GM23248 (cell line): ENCODE data around the gene FAM180B. TPM values are rescaled to one million over a fixed set of nuclear protein-coding genes. Genes with fewer than 3 reads are reported as not detected.

Experiments used
- DNase-seq: peaks from one replicate; pipeline ENCODE4 v3.0.0-alpha.2; 2015
- H2AFZ ChIP-seq: fragments of 200-600 bp; sonication (generic); 2 replicates; pipeline ENCODE4 v1.6.1; 2016; ENCODE audit warnings: antibody characterized with exemption
- H3F3A ChIP-seq: fragments of 200-600 bp; sonication (generic); 2 replicates; pipeline ENCODE4 v1.6.1; 2016; ENCODE audit warnings: mild to moderate bottlenecking, antibody characterized with exemption, mixed run types; ENCODE audit not compliant: insufficient read depth
- H3K27ac ChIP-seq: fragments of 200-600 bp; sonication (generic); 2 replicates; pipeline ENCODE4 v1.5.1; 2016; ENCODE audit warnings: mild to moderate bottlenecking
- H3K27me3 ChIP-seq: fragments of 200-600 bp; sonication (generic); replicated peaks from 2 replicates; pipeline ENCODE4 v1.6.1; 2016; ENCODE audit warnings: mild to moderate bottlenecking; ENCODE audit not compliant: insufficient read depth
- H3K36me3 ChIP-seq: fragments of 200-600 bp; sonication (generic); 2 replicates; pipeline ENCODE4 v1.6.1; 2016; ENCODE audit warnings: low read depth, mild to moderate bottlenecking
- H3K4me1 ChIP-seq: fragments of 200-600 bp; sonication (generic); 2 replicates; pipeline ENCODE4 v1.6.1; 2016; ENCODE audit warnings: mild to moderate bottlenecking; ENCODE audit not compliant: insufficient read depth
- H3K4me2 ChIP-seq: fragments of 200-600 bp; sonication (generic); one replicate; pipeline ENCODE4 v1.6.1; 2016; ENCODE audit warnings: mild to moderate bottlenecking; ENCODE audit not compliant: unreplicated experiment
- H3K4me3 ChIP-seq: fragments of 200-600 bp; sonication (generic); 2 replicates; pipeline ENCODE4 v1.5.1; 2016; ENCODE audit warnings: mild to moderate bottlenecking
- H3K79me2 ChIP-seq: fragments of 200-600 bp; sonication (generic); 2 replicates; pipeline ENCODE4 v1.6.1; 2016; ENCODE audit warnings: mild to moderate bottlenecking; ENCODE audit not compliant: insufficient read depth
- H3K9ac ChIP-seq: fragments of 200-600 bp; sonication (generic); 2 replicates; pipeline ENCODE4 v1.6.1; 2016; ENCODE audit warnings: mild to moderate bottlenecking
- H3K9me2 ChIP-seq: fragments of 200-600 bp; sonication (generic); 2 replicates; pipeline ENCODE4 v1.6.1; 2016; ENCODE audit warnings: mixed run types, mild to moderate bottlenecking, moderate library complexity; ENCODE audit not compliant: insufficient read depth
- H3K9me3 ChIP-seq: fragments of 200-600 bp; sonication (generic); one replicate; pipeline ENCODE4 v1.6.1; 2017; ENCODE audit warnings: low read depth
- H4K20me1 ChIP-seq: fragments of 200-600 bp; sonication (generic); 2 replicates; pipeline ENCODE4 v1.6.0; 2016; ENCODE audit not compliant: insufficient read depth
- EZH2 ChIP-seq: fragments of 200-600 bp; sonication (generic); IDR thresholded peaks from 2 replicates; pipeline ENCODE4 v1.6.1; 2018; ENCODE audit warnings: antibody characterized with exemption, mild to moderate bottlenecking; ENCODE audit not compliant: insufficient read depth, poor library complexity, severe bottlenecking
- EZH2phosphoT487 ChIP-seq: fragments of 200-600 bp; sonication (generic); IDR thresholded peaks from 2 replicates; pipeline ENCODE4 v1.6.1; 2018; ENCODE audit warnings: antibody characterized with exemption, moderate library complexity, mild to moderate bottlenecking, low read depth; ENCODE audit not compliant: insufficient read depth
- WGBS, 2 experiments: methylation state at CpG; one replicate each; pipeline ENCODE4 v1.1.6; 2015 to 2017; ENCODE audit warnings: low lambda C conversion rate in 2 of 2, low coverage in 1 of 2; ENCODE audit errors: missing lambda C conversion rate in 2 of 2; 5-methylcytosine and 5-hydroxymethylcytosine counted together
- in situ Hi-C: fragments of 300-500 bp; cut with MboI; formaldehyde crosslinking; loops from 2 replicates; pipeline ENCODE4 v1.15.0; 2020
- polyA plus RNA-seq: library from polyadenylated mRNA; unstranded; fragments of >200 nt; fragmentation: Nextera tagmentation; extraction: Ambion mirVana; gene quantifications from 2 replicates; pipeline ENCODE4 v1.2.1, GENCODE V29; 2016
- total RNA-seq: library from RNA; depleted of rRNA; stranded (reverse); fragments of >200 nt; shearing (Covaris generic); gene quantifications from 2 replicates; pipeline ENCODE4 v1.2.3, GENCODE V29; 2014

FAM180B gene
- total and polyA plus RNA-seq, 2 experiments from 2014 or later, result not detected

DNA sequence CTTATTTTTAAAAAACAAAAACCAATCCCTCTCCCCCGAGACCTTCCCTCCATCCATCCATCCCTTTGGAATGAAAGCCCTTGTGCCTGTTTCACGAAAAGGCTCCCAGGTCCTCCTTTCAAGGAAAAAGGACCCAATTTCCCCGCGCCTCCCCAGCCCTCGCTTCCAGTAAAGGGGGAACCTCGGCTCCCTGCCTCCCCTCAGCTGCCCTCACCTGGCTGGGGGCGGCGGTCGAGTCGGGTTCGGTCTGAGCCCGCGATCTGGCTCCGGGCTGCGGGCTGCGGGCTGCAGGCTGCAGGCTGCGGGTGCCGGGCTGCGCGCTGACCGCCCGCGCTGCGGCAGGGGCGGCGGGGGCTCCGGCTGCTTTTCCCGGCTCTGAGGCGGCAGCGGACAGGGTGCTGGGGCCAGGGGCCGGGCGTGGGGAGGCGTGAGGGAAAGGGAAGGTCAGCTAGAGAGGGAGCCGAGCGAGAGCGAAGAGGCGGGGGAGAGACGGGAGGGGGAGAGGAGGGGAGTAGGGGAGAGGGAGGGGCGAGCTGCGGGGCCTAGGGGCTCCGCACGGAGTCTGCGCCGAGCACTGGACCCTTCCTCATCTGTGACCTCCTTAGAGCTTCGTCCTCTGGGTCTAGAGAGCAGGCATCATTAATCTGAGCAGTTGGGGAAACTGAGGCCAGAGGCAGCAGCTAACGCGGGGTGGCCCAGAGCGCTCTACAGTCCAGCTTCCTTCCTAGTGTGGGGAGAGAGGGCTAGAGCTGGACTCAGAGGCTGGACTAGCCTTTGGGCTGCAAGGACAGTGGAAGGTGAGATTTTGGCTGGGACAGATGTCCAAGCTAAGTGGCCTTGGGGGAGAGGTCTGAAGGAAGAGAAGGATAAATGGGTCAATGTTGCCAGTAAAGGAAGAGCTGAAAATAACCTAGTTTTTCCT is 7.7 kb downstream of the FAM180B start, which contains the start of gene C1QTNF4:
Gene C1QTNF4, minus strand, starts transcription at position 478 of the 922 bp plus-strand sequence. CDS start 3,601 bp downstream, outside the sequence.
- Histone ChIP-seq H2AFZ (peak within 1 kb of the TSS; percentile 48), H3K79me2 (no peaks in the 10 kb centered on the region), H3K9ac (no peak within 1 kb of the TSS), H3K27me3 (peaks cover 35% of the 10 kb centered on the region), H3K4me3 (peak within 1 kb of the TSS; percentile 55), H3K36me3 (no peaks in the 10 kb centered on the region), H3F3A (no peaks in the 10 kb centered on the region), H3K4me1 (0 out of 2 replicates have a peak, but pooled peaks cover 3% of the 10 kb centered on the region), H3K9me2 (no peaks in the 10 kb centered on the region), H3K27ac (no peak within 1 kb of the TSS), H4K20me1 (no peaks in the 10 kb centered on the region), H3K4me2 (peak within 1 kb of the TSS; percentile 57), H3K9me3 (no peaks in the 10 kb centered on the region)
- in situ Hi-C loops, result no loop called here
- no peak for DNase-seq
- 9 to 13% methylated on average over 27 to 48 of the region's 48 CpGs for WGBS, 2 experiments
- TF ChIP-seq EZH2 (peak; percentile 69), EZH2phosphoT487 (0 out of 2 replicates have a peak, but pooled peaks have one; percentile 16)

DNA sequence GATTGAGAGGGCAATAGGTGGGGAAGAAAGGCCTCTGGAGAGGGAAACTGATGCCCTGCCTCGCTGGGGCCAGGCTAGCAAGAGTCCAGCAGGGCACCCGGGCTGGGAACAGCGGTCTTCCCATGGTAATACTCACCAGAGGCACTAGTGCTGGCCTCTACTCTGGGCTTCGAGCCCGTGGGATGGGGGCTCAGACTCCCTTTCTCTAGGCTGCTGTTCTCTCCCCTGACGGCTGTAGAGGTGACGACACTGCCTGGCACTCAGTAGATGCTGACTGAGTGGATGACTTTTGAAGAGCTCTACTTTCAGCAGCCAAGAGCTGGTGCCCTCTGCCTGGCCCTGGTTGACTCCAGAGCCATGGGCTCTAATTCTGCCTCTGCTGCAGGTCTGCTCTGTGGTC is 8.6 kb downstream of the FAM180B start:
- H2AFZ ChIP-seq, result no peak overlapping the region
- 66 to 67% methylated on average over 7 of the region's 7 CpGs for WGBS, 2 experiments

DNA sequence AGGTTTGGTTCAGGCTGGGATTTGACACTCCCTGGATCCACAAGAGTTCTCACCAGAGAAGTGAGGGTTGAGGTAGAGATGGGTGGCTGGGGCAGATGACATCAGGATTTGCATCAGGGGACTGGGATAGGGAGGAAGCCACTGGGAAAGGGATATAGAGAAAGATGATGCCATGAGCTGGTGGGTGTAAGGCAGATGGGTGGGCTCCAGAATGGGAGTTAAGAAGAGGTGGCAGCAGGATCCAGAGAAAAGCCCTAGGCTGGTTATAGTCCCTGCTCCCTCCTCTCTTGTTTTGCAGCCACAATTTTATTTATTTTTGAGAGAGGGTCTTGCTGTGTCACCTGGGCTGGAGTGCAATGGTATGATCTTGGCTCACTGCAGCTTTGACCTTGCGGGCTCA is 9.5 kb downstream of the FAM180B start:
- H3K4me2 ChIP-seq, result no peak overlapping the region
- 89 to 100% methylated on average over 1 of the region's 1 CpG for WGBS, 2 experiments
- no peak overlapping the region for H3K9ac ChIP-seq
- no peak overlapping the region for H2AFZ ChIP-seq
- no peak for DNase-seq
- H4K20me1 ChIP-seq, result no peaks in the 10 kb centered on the region
- no peaks in the 10 kb centered on the region for H3K36me3 ChIP-seq
- H3K4me1 ChIP-seq, result 0 out of 2 replicates have a peak, but pooled peaks cover 3% of the 10 kb centered on the region
- no peak overlapping the region for H3K4me3 ChIP-seq
- no peak overlapping the region for H3K27ac ChIP-seq
- peaks cover 35% of the 10 kb centered on the region for H3K27me3 ChIP-seq
- H3K9me2 ChIP-seq, result no peaks in the 10 kb centered on the region
- in situ Hi-C loops, result no loop called here
- TF ChIP-seq EZH2 (no peak), EZH2phosphoT487 (no peak)
- H3K79me2 ChIP-seq, result no peaks in the 10 kb centered on the region
- no peaks in the 10 kb centered on the region for H3K9me3 ChIP-seq
- H3F3A ChIP-seq, result no peaks in the 10 kb centered on the region

More for the DNA sequence above, 8.6 kb downstream of the FAM180B start:
- no peak for DNase-seq
- Histone ChIP-seq H4K20me1 (no peaks in the 10 kb centered on the region), H3K79me2 (no peaks in the 10 kb centered on the region), H3F3A (no peaks in the 10 kb centered on the region), H3K9me3 (no peaks in the 10 kb centered on the region), H3K27ac (no peak overlapping the region), H3K4me3 (no peak overlapping the region), H3K9me2 (no peaks in the 10 kb centered on the region), H3K36me3 (no peaks in the 10 kb centered on the region), H3K9ac (no peak overlapping the region), H3K4me1 (0 out of 2 replicates have a peak, but pooled peaks cover 3% of the 10 kb centered on the region), H3K4me2 (no peak overlapping the region), H3K27me3 (peaks cover 35% of the 10 kb centered on the region)
- in situ Hi-C loops, result no loop called here
- no peak for TF ChIP-seq EZH2

DNA sequence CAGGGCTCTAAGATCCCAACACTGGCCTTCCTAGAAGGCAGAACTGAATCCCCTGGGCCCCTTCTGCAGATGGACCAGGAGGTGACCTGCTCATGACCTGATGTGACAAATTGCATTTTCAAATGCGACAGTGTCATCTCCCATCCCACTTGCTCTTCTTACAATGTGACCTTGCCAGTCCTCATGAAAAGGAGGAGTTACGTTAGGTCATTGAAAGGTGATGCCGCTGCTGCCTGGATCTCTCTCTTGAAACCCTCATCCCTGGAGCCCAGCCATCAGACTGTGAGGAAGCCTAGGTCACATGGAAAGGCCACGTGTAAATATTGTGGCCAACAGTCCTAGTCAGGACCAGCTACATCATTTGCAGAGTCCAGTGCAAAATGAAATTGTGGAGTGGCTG is 13.4 kb downstream of the FAM180B start:
- Histone ChIP-seq H3K27me3 (peaks cover 6% of the 10 kb centered on the region), H3K9ac (no peak overlapping the region), H3K9me2 (no peaks in the 10 kb centered on the region), H3K4me3 (no peak overlapping the region), H3K9me3 (no peaks in the 10 kb centered on the region), H3K4me1 (peaks cover 8% of the 10 kb centered on the region), H3K36me3 (no peaks in the 10 kb centered on the region), H4K20me1 (no peaks in the 10 kb centered on the region), H3K4me2 (no peak overlapping the region), H3F3A (0 out of 2 replicates have a peak, but pooled peaks cover 6% of the 10 kb centered on the region), H3K79me2 (no peaks in the 10 kb centered on the region), H3K27ac (no peak overlapping the region), H2AFZ (no peak overlapping the region)
- DNase-seq, result no peak
- 79 to 83% methylated on average over 4 of the region's 4 CpGs for WGBS, 2 experiments
- no peak for TF ChIP-seq EZH2phosphoT487
- TF ChIP-seq EZH2, result no peak
- in situ Hi-C loops, result no loop called here
